Measurements from ENCODE around the gene ZDHHC8. TPM values are rescaled to one million over a fixed set of nuclear protein-coding genes. Genes with fewer than 3 reads are reported as not detected.

ZDHHC8 gene
- polyA plus RNA-seq, 2 of the 4 experiments (the other 2 are of a cell fraction): 5.3 to 28.1 TPM

GRCh38 chr22:20145206-20145831 lies 13.7 kb downstream of the ZDHHC8 start:
- FAIRE-seq: no peak
- no peak overlapping the region for H3K27ac ChIP-seq
- no peaks in the 10 kb centered on the region for H3K9me3 ChIP-seq
- POLR2A ChIA-PET: no interaction called here
- no peak for DNase-seq (ENCODE audit: low read depth in 1 of 2, low spot score in 1 of 2)
- no peak overlapping the region for H3K4me2 ChIP-seq
- H3K4me1 ChIP-seq: no peaks in the 10 kb centered on the region
- 87% methylated on average over 6 of the region's 22 CpGs for WGBS (ENCODE audit: missing lambda C conversion rate)
- no peak overlapping the region for H3K4me3 ChIP-seq
- TF ChIP-seq, protein P1, sequence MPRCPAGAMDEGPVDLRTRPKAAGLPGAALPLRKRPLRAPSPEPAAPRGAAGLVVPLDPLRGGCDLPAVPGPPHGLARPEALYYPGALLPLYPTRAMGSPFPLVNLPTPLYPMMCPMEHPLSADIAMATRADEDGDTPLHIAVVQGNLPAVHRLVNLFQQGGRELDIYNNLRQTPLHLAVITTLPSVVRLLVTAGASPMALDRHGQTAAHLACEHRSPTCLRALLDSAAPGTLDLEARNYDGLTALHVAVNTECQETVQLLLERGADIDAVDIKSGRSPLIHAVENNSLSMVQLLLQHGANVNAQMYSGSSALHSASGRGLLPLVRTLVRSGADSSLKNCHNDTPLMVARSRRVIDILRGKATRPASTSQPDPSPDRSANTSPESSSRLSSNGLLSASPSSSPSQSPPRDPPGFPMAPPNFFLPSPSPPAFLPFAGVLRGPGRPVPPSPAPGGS (IDR thresholded peaks at IDR 0.05): no peak
- TF ChIP-seq MAZ (IDR thresholded peaks at IDR 0.05; ENCODE audit: borderline replicate concordance, low read depth, low read length) (no peak), MAFK (IDR thresholded peaks at IDR 0.05; ENCODE audit: partially characterized antibody) (no peak), ZC3H11A (IDR thresholded peaks at IDR 0.05) (no peak), TFCP2L1 (CRISPR knock-in tag; IDR thresholded peaks at IDR 0.05) (no peak), HEYL (CRISPR knock-in tag; IDR thresholded peaks at IDR 0.05) (no peak), ZSCAN20 (CRISPR knock-in tag; IDR thresholded peaks at IDR 0.05) (no peak), HDAC2 (IDR thresholded peaks at IDR 0.05) (no peak), GATA3 (IDR thresholded peaks at IDR 0.05; ENCODE audit: borderline replicate concordance) (no peak), NR3C1 (IDR thresholded peaks at IDR 0.05) (no peak), KDM5A (IDR thresholded peaks at IDR 0.05) (no peak), HOXB5 (CRISPR knock-in tag; IDR thresholded peaks at IDR 0.05) (no peak), JUN (IDR thresholded peaks at IDR 0.05) (no peak), MAX (IDR thresholded peaks at IDR 0.05) (no peak), KDM1A (IDR thresholded peaks at IDR 0.05; ENCODE audit: low read depth) (no peak), POLR2A (IDR thresholded peaks at IDR 0.05; ENCODE audit: low read length) (no peak), ATOH8 (CRISPR knock-in tag; IDR thresholded peaks at IDR 0.05; ENCODE audit: low read depth) (no peak), ZNF302 (CRISPR knock-in tag; IDR thresholded peaks at IDR 0.05) (no peak)
- TF ChIP-seq, protein P2, sequence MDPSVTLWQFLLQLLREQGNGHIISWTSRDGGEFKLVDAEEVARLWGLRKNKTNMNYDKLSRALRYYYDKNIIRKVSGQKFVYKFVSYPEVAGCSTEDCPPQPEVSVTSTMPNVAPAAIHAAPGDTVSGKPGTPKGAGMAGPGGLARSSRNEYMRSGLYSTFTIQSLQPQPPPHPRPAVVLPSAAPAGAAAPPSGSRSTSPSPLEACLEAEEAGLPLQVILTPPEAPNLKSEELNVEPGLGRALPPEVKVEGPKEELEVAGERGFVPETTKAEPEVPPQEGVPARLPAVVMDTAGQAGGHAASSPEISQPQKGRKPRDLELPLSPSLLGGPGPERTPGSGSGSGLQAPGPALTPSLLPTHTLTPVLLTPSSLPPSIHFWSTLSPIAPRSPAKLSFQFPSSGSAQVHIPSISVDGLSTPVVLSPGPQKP (IDR thresholded peaks at IDR 0.05; ENCODE audit: low read depth, low read length): no peak
- CTCF ChIA-PET: no interaction called here
- no peak for ATAC-seq

GRCh38 chr22:20145832-20146223 lies 14.2 kb downstream of the ZDHHC8 start:
- no CpG with 5 or more reads among the region's 21 CpGs for WGBS (ENCODE audit: missing lambda C conversion rate)

More at GRCh38 chr22:20145832-20146223, 14.2 kb downstream of the ZDHHC8 start:
- ChIA-PET CTCF (no interaction called here), POLR2A (no interaction called here)
- FAIRE-seq (no peak), ATAC-seq (no peak), DNase-seq (ENCODE audit: low read depth in 1 of 2, low spot score in 1 of 2) (no peak)
- H3K4me2 ChIP-seq: no peak overlapping the region
- no peak overlapping the region for H3K27ac ChIP-seq
- H3K4me1 ChIP-seq: no peaks in the 10 kb centered on the region
- no peak overlapping the region for H3K4me3 ChIP-seq
- H3K9me3 ChIP-seq: no peaks in the 10 kb centered on the region
- TF ChIP-seq MAX (IDR thresholded peaks at IDR 0.05) (no peak), FOXS1 (CRISPR knock-in tag; IDR thresholded peaks at IDR 0.05) (no peak), PHF8 (IDR thresholded peaks at IDR 0.05; ENCODE audit: borderline replicate concordance, low read depth) (no peak), GATA3 (IDR thresholded peaks at IDR 0.05; ENCODE audit: borderline replicate concordance) (no peak), CEBPB (IDR thresholded peaks at IDR 0.05) (no peak), RARB (CRISPR knock-in tag; IDR thresholded peaks at IDR 0.05) (no peak), FOSL2 (IDR thresholded peaks at IDR 0.05) (no peak), FOSL2 (CRISPR knock-in tag; IDR thresholded peaks at IDR 0.05) (no peak), ESRRA (IDR thresholded peaks at IDR 0.05; ENCODE audit: borderline replicate concordance, low read length) (no peak), MAZ (IDR thresholded peaks at IDR 0.05; ENCODE audit: borderline replicate concordance, low read depth, low read length) (no peak)
- TF ChIP-seq, protein P3, sequence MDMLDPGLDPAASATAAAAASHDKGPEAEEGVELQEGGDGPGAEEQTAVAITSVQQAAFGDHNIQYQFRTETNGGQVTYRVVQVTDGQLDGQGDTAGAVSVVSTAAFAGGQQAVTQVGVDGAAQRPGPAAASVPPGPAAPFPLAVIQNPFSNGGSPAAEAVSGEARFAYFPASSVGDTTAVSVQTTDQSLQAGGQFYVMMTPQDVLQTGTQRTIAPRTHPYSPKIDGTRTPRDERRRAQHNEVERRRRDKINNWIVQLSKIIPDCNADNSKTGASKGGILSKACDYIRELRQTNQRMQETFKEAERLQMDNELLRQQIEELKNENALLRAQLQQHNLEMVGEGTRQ (IDR thresholded peaks at IDR 0.05): no peak
- TF ChIP-seq, protein P4, sequence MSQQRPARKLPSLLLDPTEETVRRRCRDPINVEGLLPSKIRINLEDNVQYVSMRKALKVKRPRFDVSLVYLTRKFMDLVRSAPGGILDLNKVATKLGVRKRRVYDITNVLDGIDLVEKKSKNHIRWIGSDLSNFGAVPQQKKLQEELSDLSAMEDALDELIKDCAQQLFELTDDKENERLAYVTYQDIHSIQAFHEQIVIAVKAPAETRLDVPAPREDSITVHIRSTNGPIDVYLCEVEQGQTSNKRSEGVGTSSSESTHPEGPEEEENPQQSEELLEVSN (IDR thresholded peaks at IDR 0.05; ENCODE audit: borderline replicate concordance, low read depth): no peak
- TF ChIP-seq, protein P2 (IDR thresholded peaks at IDR 0.05; ENCODE audit: low read depth, low read length): no peak

All from A549 (cell line).